ENCODE measurements around the gene STAT3. TPM values are rescaled to one million over a fixed set of nuclear protein-coding genes. Genes with fewer than 3 reads are reported as not detected.

The STAT3 gene
- total and polyA plus RNA-seq, 9 of the 15 experiments (the other 6 are each of a cell fraction or from before 2014, with no cell fraction given) = 90.0 to 179 (median 114) TPM

GRCh38 chr17:42388381-42389134 is at the start of gene STAT3 (continued):
- TF ChIP-seq ZNF407 (IDR thresholded peaks at IDR 0.05; ENCODE audit: low read depth) = no peak
- TF ChIP-seq ZNF655 (CRISPR knock-in tag; IDR thresholded peaks at IDR 0.05) = no peak
- TF ChIP-seq PHF20 (IDR thresholded peaks at IDR 0.05; ENCODE audit: partially characterized antibody) = no peak
- TF ChIP-seq ZNF282 (CRISPR knock-in tag; IDR thresholded peaks at IDR 0.05) = no peak
- peak; percentile 81 for TF ChIP-seq TARDBP (IDR thresholded peaks at IDR 0.05)
- no peak for TF ChIP-seq ZNF551 (CRISPR knock-in tag; IDR thresholded peaks at IDR 0.05)
- TF ChIP-seq SNRNP70 (optimal IDR thresholded peaks at IDR 0.05; ENCODE audit: low read depth, low read length) = no peak
- no peak for TF ChIP-seq ZNF431 (CRISPR knock-in tag; IDR thresholded peaks at IDR 0.05)
- no peak for TF ChIP-seq ZNF696 (CRISPR knock-in tag; conservative IDR thresholded peaks at IDR 0.05)
- TF ChIP-seq KAT8 (IDR thresholded peaks at IDR 0.05; ENCODE audit: low read depth) = no peak
- TF ChIP-seq MCM3 (IDR thresholded peaks at IDR 0.05) = no peak
- no peak for TF ChIP-seq STAG1 (CRISPR knock-in tag; IDR thresholded peaks at IDR 0.05; ENCODE audit: borderline replicate concordance)
- TF ChIP-seq SAFB (IDR thresholded peaks at IDR 0.05; ENCODE audit: borderline replicate concordance, low read depth, low read length) = 0 out of 2 replicates have a peak, but pooled peaks have one; percentile 16
- no peak for TF ChIP-seq HNRNPH1 (optimal IDR thresholded peaks at IDR 0.05; ENCODE audit: low read depth, low read length)
- TF ChIP-seq CSDE1 (IDR thresholded peaks at IDR 0.05) = no peak
- peak; percentile 18; the same call in 1 of the 2 replicates for TF ChIP-seq GATAD2B (IDR thresholded peaks at IDR 0.05; ENCODE audit: borderline replicate concordance)
- TF ChIP-seq NFXL1 (CRISPR knock-in tag; IDR thresholded peaks at IDR 0.05) = no peak
- TF ChIP-seq TBL1XR1 (IDR thresholded peaks at IDR 0.05; ENCODE audit: low read length in 2 of 2) = peak; percentile 16 to 63; a peak in 3 of 4 replicates
- TF ChIP-seq ZNF75A (CRISPR knock-in tag; IDR thresholded peaks at IDR 0.05) = no peak
- TF ChIP-seq GTF2B (IDR thresholded peaks at IDR 0.05; ENCODE audit: extremely low read depth, insufficient read length) = no peak
